ENCODE measurements around the gene KIF5C. TPM values are rescaled to one million over a fixed set of nuclear protein-coding genes. Genes with fewer than 3 reads are reported as not detected.

Gene KIF5C
- total RNA-seq, 1 donor from 2014 or later = 0.47 TPM

DNA sequence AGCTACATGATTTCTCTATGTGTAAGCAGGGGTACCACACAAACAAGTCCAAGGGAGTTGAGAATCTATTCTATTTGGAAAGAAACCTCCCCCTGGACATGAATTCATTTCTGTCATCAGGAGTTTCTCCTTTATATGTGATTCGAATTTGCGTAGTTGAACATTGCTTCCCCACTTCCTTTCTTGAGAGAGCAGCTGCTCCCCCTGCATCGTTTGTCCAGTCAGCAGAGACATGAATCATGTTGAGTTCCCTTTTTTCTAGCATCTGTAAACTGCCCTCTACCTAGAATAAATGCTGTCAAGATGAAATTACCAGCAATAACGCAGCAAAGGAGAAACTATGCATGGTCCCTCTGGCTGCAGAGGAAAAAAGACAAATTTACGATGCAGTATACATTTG, 73.8 kb downstream of the KIF5C start:
- no peaks in the 10 kb centered on the region for H3K36me3 ChIP-seq
- DNase-seq = no peak
- no peak overlapping the region for H3K4me3 ChIP-seq
- H3K27me3 ChIP-seq (ENCODE audit: low read depth) = no peaks in the 10 kb centered on the region
- H3K27ac ChIP-seq (replicated peaks) = no peak overlapping the region
- H3K9me3 ChIP-seq (replicated peaks) = peaks cover 8% of the 10 kb centered on the region
- intact Hi-C loops (cut with micrococcal nuclease) = no loop called here
- H3K4me1 ChIP-seq = no peaks in the 10 kb centered on the region
- no peak for TF ChIP-seq CTCF (IDR thresholded peaks at IDR 0.05; ENCODE audit: borderline replicate concordance)

DNA sequence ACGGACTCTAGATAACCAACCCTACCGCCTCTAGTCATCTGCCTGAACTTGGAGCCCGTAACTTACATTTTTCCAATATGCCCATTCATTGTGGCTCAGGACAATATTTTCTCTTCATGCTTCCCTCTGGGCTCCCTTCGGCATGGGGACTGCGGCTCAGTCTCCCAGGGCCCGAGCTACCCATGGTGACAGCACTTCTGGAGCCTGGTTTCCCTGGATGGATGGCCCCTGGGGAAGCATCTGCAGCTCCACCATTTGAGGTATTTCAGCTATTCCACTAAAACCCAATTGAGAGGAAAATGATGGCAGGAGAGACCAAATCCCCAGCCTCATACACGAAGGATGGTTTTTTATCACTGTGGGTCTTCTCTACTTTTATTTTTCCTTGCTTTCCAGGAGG, 74.3 kb downstream of the KIF5C start:
- DNase-seq = no peak
- no peaks in the 10 kb centered on the region for H3K36me3 ChIP-seq
- H3K4me3 ChIP-seq = no peak overlapping the region
- H3K27me3 ChIP-seq (ENCODE audit: low read depth) = no peaks in the 10 kb centered on the region
- H3K27ac ChIP-seq (replicated peaks) = no peak overlapping the region
- no peaks in the 10 kb centered on the region for H3K4me1 ChIP-seq
- TF ChIP-seq CTCF (IDR thresholded peaks at IDR 0.05; ENCODE audit: borderline replicate concordance) = no peak
- intact Hi-C loops (cut with micrococcal nuclease) = no loop called here
- peaks cover 8% of the 10 kb centered on the region for H3K9me3 ChIP-seq (replicated peaks)

- H3K36me3 ChIP-seq = no peaks in the 10 kb centered on the region
- no peak for TF ChIP-seq CTCF (IDR thresholded peaks at IDR 0.05; ENCODE audit: borderline replicate concordance)
- no peaks in the 10 kb centered on the region for H3K27me3 ChIP-seq (ENCODE audit: low read depth)
- intact Hi-C loops (cut with micrococcal nuclease) = no loop called here
- H3K4me1 ChIP-seq = no peaks in the 10 kb centered on the region
- DNase-seq = no peak
- no peaks in the 10 kb centered on the region for H3K9me3 ChIP-seq (replicated peaks)
- no peak overlapping the region for H3K27ac ChIP-seq (replicated peaks)
- no peak overlapping the region for H3K4me3 ChIP-seq
These were observed 77.6 kb downstream of the KIF5C start for GRCh38 chr2:148952621-148953020.

DNA sequence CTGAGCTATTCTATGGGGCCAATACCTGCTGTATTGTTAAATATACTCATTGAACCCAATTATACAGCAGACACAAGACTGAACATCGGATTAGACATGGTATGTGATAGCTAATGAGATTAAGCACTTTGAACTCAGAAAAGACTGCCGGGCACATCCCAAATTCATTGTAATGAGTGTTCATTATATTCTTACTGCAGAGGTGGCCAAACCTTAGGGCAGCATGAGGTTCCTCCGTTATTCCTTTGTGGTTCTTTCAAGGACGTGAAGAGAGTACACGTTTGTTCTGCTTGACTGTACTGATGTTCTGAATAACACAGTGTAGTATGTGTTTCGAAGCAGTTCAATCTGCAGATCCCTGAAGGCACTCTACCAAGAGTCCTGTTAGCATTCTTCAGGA, 78.4 kb downstream of the KIF5C start:
- no peak for DNase-seq
- Histone ChIP-seq H3K36me3 (no peaks in the 10 kb centered on the region), H3K4me1 (no peaks in the 10 kb centered on the region), H3K27ac (replicated peaks) (no peak overlapping the region), H3K4me3 (no peak overlapping the region), H3K9me3 (replicated peaks) (no peaks in the 10 kb centered on the region), H3K27me3 (ENCODE audit: low read depth) (no peaks in the 10 kb centered on the region)
- TF ChIP-seq CTCF (IDR thresholded peaks at IDR 0.05; ENCODE audit: borderline replicate concordance) = no peak
- intact Hi-C loops (cut with micrococcal nuclease) = no loop called here

- Histone ChIP-seq H3K9me3 (replicated peaks) (no peaks in the 10 kb centered on the region), H3K4me3 (no peak overlapping the region), H3K27ac (replicated peaks) (no peak overlapping the region), H3K36me3 (no peaks in the 10 kb centered on the region), H3K27me3 (ENCODE audit: low read depth) (no peaks in the 10 kb centered on the region), H3K4me1 (no peaks in the 10 kb centered on the region)
- intact Hi-C loops (cut with micrococcal nuclease) = no loop called here
- TF ChIP-seq CTCF (IDR thresholded peaks at IDR 0.05; ENCODE audit: borderline replicate concordance) = no peak
- DNase-seq = no peak
These were observed 79.5 kb downstream of the KIF5C start for GRCh38 chr2:148954536-148954935.

DNA sequence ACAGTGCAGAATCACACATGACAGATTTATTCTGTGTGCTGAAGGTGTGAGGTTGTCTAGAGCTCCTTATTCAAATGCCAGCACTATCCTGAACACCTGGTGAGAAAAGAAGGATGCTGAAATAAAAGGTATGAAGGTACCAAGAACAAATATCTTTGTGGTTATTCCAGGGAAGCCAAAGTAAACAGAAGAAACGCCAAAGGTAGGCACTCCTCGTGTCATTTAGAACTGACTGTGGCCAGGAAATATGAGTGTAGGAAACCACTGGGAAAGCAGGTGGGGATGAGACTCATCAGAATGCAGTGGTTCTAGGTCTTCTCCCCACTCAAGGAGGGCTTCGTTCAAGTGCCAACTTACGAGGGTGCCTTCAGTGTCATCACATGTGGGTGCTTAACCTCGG, 80.8 kb downstream of the KIF5C start:
- no peak overlapping the region for H3K4me3 ChIP-seq
- intact Hi-C loops (cut with micrococcal nuclease) = no loop called here
- H3K9me3 ChIP-seq (replicated peaks) = no peaks in the 10 kb centered on the region
- TF ChIP-seq CTCF (IDR thresholded peaks at IDR 0.05; ENCODE audit: borderline replicate concordance) = no peak
- DNase-seq = no peak
- H3K36me3 ChIP-seq = no peaks in the 10 kb centered on the region
- H3K4me1 ChIP-seq = no peaks in the 10 kb centered on the region
- H3K27me3 ChIP-seq (ENCODE audit: low read depth) = no peaks in the 10 kb centered on the region
- no peak overlapping the region for H3K27ac ChIP-seq (replicated peaks)

Measured in left ventricle myocardium inferior (tissue), 1 donor.